HG02571 (cell line): ENCODE data around the gene TTC6.

ENCODE experiments used
- ATAC-seq: cut with Tn5 transposase; IDR thresholded peaks from one replicate; pipeline ENCODE4 v1.9.1; 2021; ENCODE audit warnings: mild to moderate bottlenecking, moderate library complexity; ENCODE audit not compliant: unreplicated experiment

Gene TTC6

GRCh38 chr14:37584211-37585100, 11.0 kb upstream of the TTC6 start:
- no peak for ATAC-seq

GRCh38 chr14:37585101-37585511, 10.3 kb upstream of the TTC6 start:
- ATAC-seq = no peak

- ATAC-seq = no peak
Measured at GRCh38 chr14:37585971-37586796, 9.2 kb upstream of the TTC6 start.

GRCh38 chr14:37586797-37587130, 8.7 kb upstream of the TTC6 start:
- ATAC-seq = no peak

GRCh38 chr14:37587131-37587803, 8.2 kb upstream of the TTC6 start:
- ATAC-seq = no peak

DNA sequence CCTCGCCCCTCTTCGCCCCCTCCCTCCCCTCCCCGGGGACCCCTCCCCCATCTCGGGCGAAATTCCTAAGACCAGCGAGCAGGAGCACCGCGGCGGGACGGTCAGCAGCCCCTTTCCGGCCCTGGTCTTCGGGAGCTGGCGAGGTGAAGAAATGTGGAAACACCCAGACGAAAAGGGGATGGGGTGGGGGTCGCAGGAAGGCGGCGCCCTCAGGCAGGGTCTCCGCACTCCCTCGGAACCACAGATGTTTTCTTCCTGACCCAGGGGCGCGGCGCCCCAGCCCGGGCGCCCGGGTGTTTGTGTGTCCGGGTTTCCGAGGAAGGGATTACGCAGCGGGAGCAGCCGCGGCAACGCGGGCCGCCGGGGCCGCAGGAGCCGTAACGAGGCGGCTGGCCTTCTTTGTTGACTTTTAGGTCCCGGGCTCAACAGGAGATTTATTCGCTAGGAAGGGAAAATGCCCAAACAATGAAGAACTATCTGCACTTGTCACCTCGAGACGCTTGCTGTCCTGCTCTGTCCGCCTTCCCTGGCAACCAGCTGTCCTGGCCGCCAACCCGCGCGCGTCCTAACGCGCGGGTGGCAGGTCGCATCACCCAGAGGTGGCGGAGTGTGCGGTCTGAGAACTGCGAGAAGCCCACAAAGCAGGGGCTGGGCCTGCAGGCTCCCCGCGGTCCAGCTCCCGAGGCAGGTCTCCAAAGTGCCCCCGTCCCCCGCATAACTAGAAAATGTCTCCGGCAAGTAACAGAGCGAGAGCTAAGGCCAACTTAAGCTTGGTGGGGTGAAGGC, 7.4 kb upstream of the TTC6 start:
- ATAC-seq = no peak

- ATAC-seq = no peak
Measured at GRCh38 chr14:37588667-37588955, 6.8 kb upstream of the TTC6 start.

DNA sequence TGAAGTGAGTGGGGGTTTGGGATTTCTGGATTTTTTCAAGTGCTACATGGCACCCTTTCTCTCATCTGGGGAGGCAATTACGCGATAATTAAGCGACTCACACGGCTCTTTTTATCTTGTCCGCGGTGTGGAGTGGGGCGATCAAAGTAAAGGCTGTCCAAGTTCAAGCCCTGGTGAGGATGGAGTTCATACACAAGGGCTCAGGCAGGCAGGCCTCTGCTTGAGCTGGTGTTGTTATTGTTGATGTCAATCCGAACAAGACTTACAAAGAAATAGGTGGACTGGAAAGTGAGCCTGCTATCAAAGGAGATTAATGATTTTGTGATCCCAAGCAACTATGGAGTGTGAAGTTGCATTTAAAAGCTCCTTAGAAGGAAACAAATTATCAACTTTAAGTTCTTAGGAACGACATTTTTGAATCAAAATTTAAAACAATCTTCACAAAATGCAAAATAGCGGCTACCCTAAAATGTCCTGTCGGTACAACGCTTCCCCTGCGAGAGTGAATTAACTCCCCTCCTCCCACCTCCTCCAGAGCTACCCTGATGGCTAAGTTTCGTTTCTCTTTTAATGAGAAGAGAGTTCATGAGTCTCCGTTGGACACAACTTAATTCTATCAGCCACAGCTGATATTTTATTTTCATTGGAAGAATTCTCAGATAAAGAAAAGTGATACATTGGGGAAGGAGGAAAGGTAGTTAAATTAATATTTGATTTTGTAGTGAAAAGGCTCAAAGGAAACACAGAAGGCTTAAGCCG, 6.3 kb upstream of the TTC6 start:
- ATAC-seq = no peak

- no peak for ATAC-seq
Measured at GRCh38 chr14:37589715-37590427, 5.6 kb upstream of the TTC6 start.

DNA sequence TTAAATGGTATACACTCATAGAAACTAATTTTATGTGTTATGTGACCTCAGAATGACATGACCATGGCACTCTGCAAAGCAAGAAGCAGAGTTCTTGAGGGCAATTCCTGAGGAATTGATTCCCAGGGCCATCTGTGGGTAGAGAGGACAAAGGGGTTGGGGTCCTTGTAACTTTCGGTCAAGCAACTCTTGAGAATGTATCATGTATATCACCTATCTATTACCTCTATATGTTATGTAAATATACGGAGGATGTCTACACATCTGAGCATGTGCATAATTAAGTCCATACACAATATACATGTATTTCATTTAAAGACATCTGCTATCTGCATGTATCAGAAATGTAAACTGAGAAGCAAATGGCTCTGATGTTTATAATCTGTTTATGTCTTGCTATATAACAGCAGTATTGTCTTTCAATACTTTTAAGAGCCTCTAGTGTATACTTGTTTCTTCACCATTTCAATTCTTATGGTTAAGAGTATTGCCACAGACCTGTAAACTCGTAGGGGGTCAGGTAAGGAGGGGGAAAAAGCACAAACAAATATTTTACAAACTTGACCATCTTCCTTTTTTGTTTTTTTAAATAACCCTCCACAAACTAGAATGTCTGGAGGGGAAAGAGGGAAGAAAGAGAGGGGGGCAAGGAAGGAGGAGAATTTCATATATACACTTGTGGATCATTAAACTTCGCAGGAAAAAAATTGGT, 4.8 kb upstream of the TTC6 start:
- no peak for ATAC-seq

GRCh38 chr14:37591311-37591940, 4.0 kb upstream of the TTC6 start:
- ATAC-seq = no peak

DNA sequence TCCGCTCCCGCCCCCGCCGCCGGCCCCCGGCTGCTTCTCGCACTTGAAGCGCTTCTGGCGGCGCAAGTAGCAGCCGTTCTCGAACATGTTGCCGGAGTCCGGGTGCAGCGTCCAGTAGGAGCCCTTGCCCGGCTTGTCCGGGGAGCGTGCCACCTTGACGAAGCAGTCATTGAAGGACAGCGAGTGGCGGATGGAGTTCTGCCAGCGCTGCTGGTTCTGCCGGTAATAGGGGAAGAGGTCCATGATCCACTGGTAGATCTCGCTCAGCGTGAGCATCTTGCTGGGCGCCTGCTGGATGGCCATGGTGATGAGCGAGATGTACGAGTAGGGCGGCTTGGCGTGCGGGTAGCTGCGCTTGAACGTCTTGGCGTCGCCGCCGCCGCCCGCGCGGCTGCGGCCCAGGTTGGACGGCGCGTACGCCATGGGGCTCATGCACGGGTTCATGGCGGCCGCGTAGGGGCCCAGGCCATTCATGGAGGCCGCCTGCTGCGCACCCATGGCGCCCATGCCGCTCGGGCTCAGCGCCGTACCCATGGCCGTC, 3.4 kb upstream of the TTC6 start:
- no peak for ATAC-seq

DNA sequence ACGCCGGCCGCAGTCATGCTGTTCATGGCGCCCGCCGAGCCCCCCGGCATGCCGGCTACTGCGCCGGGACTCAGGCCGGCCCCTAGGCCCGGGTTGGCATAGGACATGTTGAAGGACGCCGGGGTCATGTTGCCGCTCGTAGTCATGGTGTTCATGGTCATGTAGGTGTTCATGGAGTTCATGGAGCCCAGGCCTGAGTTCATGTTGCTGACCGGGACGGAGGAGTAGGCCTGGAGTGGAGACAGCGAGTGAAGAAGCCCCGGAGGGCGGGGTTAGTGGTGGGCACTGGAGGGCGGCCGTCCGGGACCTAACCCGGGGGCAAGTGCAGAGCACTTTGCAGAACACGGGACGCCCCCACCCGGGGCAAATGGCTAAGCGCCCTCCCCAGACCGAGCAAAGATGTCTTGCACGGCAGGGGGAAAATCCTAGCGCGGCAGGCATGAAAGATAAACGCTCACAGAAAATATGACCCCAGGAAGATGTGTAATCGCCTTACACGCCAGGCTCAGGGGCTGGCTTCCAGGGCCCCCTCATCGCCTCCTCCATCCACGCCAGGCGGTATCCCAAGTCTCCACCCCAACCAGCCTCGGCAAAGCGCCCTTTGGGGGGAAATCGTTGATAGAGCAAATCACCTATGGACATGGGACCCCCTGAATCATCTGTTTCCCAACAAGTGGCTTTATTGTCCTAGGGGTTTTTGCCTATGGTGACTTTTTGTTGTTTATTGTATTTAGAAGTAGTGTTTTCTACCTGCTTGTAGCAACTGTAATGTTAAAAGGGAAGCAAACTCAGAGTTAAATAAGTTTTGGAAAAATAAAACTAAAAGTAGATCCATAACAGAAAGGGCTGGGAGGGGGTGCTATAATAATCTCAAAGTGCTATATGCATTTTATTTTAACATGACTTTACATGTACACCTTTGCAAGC, 2.7 kb upstream of the TTC6 start:
- ATAC-seq = no peak

DNA sequence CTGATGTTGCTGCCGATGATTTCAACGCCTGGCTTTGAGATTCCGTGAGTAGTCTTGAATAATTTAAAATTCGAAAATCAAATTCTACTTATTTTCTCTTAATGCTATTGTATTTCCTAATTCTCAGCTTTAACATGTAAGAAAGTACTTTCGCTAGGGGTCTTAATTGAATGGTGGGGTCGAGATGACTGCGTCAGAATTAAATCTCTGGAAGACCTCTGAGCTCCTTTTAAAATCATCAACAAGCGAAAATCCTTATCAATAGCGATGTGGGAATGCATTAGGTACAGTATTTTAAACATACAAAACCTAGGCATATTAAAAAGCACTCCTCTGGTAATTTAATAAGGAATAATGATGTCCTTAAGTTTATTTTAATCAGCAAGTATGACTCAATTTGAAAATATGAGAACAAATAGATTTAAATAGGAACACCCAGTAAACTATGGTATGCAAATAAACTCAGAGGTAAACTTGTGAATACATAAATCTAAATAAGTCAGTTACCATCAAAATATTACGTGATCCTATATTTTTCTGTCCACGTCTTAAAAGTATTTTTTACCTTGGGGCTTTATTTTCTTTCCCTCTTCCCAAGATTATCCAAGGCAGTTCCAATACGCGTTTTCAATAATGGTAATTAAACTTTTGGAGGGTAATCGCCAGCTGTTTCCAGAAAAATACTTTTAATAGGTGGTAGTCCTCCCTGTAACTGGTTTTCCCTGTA, 1.8 kb upstream of the TTC6 start:
- ATAC-seq = no peak

GRCh38 chr14:37594238-37594970, 1.0 kb upstream of the TTC6 start:
- ATAC-seq = no peak
